Suprapubic skin (tissue), 3 donors: ENCODE results near the gene VWA5B2.

ENCODE experiments used
- CTCF ChIP-seq, 2 donors: fragments of 200-600 bp in 1 of 2; fragments of 450-650 bp in 1 of 2; sonication (generic) in 1 of 2; IDR thresholded peaks; one replicate each; pipeline ENCODE4 v1.5.1; 2016 to 2019; ENCODE audit warnings: antibody characterized with exemption in 2 of 2, mild to moderate bottlenecking in 1 of 2, moderate library complexity in 1 of 2
- POLR2A ChIP-seq, 2 donors: fragments of 450-650 bp; IDR thresholded peaks; one replicate each; pipeline ENCODE4 v1.6.1; 2017; ENCODE audit warnings: antibody characterized with exemption in 2 of 2, mild to moderate bottlenecking in 2 of 2, moderate library complexity in 2 of 2

DNA sequence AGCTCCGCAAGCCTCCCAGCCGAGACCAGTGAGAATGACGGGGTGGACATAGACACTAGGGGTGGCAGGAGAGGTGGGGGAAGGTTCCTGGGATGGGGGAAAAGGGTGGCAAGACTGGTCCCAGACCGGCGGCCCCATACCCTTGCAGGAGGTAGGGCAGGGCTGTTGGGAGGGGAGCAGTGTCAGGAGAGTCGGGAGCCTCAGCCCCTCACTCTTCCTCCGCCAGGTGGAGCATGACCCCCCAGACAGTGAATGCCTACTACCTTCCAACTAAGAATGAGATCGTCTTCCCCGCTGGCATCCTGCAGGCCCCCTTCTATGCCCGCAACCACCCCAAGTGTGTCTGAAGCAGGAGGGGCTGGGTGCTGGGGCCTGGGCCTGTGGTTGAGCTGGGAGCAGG lies 60.9 kb downstream of the VWA5B2 start:
- TF ChIP-seq CTCF (IDR thresholded peaks at IDR 0.05) (no peak), POLR2A (IDR thresholded peaks at IDR 0.05) (no peak)
